HCT116 (cell line): ENCODE data around the gene THUMPD2. TPM values are rescaled to one million over a fixed set of nuclear protein-coding genes. Genes with fewer than 3 reads are reported as not detected.

Source experiments
- ATAC-seq: fragments of 200-7000 bp; cut with Tn5 transposase; 2 replicates; pipeline ENCODE4 v1.9.1; 2020; ENCODE audit warnings: mild to moderate bottlenecking, moderate library complexity
- BruUV-seq: library from RNA; stranded (reverse); fragments of 400-500 nt; replicated peaks from 2 replicates; lab custom pipeline; 2021; lab: Mats Ljungman, UMichigan
- CTCF ChIA-PET: fragments of 300-600 bp; sonication (Branson Sonifier 250); formaldehyde crosslinking; loops from one replicate; lab custom pipeline; 2021; ENCODE audit warnings: antibody characterized with exemption; lab: Charles Lee
- POLR2A ChIA-PET: fragments of 300-600, 350-600 bp; sonication (Branson Sonifier 250); formaldehyde crosslinking; loops from one replicate; lab custom pipeline; 2021; ENCODE audit warnings: antibody characterized with exemption; lab: Charles Lee
- RAD21 ChIA-PET, 2 experiments: fragments of 300-600 bp; sonication (Branson Sonifier 250); formaldehyde crosslinking; loops; one replicate each; lab custom pipeline; 2023; ENCODE audit warnings: low total read pairs in 2 of 2; ENCODE audit not compliant: uncharacterized antibody in 2 of 2, unreplicated experiment in 2 of 2, low non-redundant PET in 1 of 2; lab: Charles Lee
- DNase-seq: peaks from one replicate; pipeline ENCODE4 v3.0.0-alpha.2; 2010; ENCODE audit warnings: low read depth, low spot score
- H2AFZ ChIP-seq: fragments of 200-600 bp; shearing (Covaris generic), sonication (generic); 2 replicates; pipeline ENCODE4 v1.6.1; 2017; ENCODE audit warnings: low read depth, mixed run types, mixed read lengths, antibody characterized with exemption, low read length; ENCODE audit not compliant: poor library complexity, severe bottlenecking
- H3K27ac ChIP-seq: 2 replicates; pipeline ENCODE4 v1.5.1; 2012; ENCODE audit warnings: low read depth, low read length
- H3K27me3 ChIP-seq: fragments of 200-600 bp; sonication (generic); 2 replicates; pipeline ENCODE4 v1.6.1; 2016; ENCODE audit warnings: mixed run types, low read length, mixed read lengths; ENCODE audit not compliant: insufficient read depth
- H3K36me3 ChIP-seq, 2 experiments: fragments of 200-500 bp in 1 of 2; fragments of 200-600 bp in 1 of 2; sonication (Bioruptor generic) in 1 of 2; sonication (generic) in 1 of 2; 2 replicates each; pipeline versions ENCODE4 v1.5.1 to v1.6.1; 2014 to 2016; ENCODE audit warnings: low read length in 2 of 2, inconsistent platforms in 1 of 2, mixed read lengths in 1 of 2, mixed run types in 1 of 2; ENCODE audit not compliant: insufficient read depth in 2 of 2, control insufficient read depth in 1 of 2
- H3K4me1 ChIP-seq, 2 experiments: fragments of 200-600 bp in 1 of 2; sonication (generic) in 1 of 2; 2 replicates each; pipeline versions ENCODE4 v1.5.1 to v1.6.1; 2012 to 2017; ENCODE audit warnings: low read length in 2 of 2, inconsistent platforms in 1 of 2, mild to moderate bottlenecking in 1 of 2, mixed read lengths in 1 of 2, mixed run types in 1 of 2, moderate library complexity in 1 of 2; ENCODE audit not compliant: insufficient read depth in 2 of 2, control insufficient read depth in 1 of 2
- H3K4me2 ChIP-seq: fragments of 200-600 bp; sonication (generic); 2 replicates; pipeline ENCODE4 v1.6.1; 2017; ENCODE audit warnings: mixed run types, low read length, mixed read lengths
- H3K4me3 ChIP-seq, 2 experiments: fragments of 200-600 bp in 1 of 2; sonication (generic) in 1 of 2; replicated peaks in 1 of 2; 2 replicates each; pipeline ENCODE4 v1.5.1; 2011 to 2016; ENCODE audit warnings: low read length in 2 of 2, control low read depth in 1 of 2, low read depth in 1 of 2, mild to moderate bottlenecking in 1 of 2, mixed read lengths in 1 of 2, mixed run types in 1 of 2
- H3K79me2 ChIP-seq: fragments of 200-600 bp; sonication (generic); 2 replicates; pipeline ENCODE4 v1.6.1; 2017; ENCODE audit warnings: mild to moderate bottlenecking, mixed run types, low read length, moderate library complexity, mixed read lengths; ENCODE audit not compliant: insufficient read depth
- H3K9ac ChIP-seq: fragments of 200-600 bp; sonication (generic); 2 replicates; pipeline ENCODE4 v1.6.1; 2016; ENCODE audit warnings: low read length, mixed read lengths
- H3K9me2 ChIP-seq: fragments of 200-600 bp; sonication (generic), shearing (Covaris generic); 2 replicates; pipeline ENCODE4 v1.6.1; 2017; ENCODE audit warnings: mixed run types, mild to moderate bottlenecking, moderate library complexity; ENCODE audit not compliant: insufficient read depth
- H3K9me3 ChIP-seq, 2 experiments: fragments of 200-500 bp in 1 of 2; fragments of 200-600 bp in 1 of 2; sonication (Bioruptor generic) in 1 of 2; sonication (generic) in 1 of 2; 2 replicates each; pipeline ENCODE4 v1.6.1; 2014 to 2017; ENCODE audit warnings: low read length in 2 of 2, mixed read lengths in 2 of 2, inconsistent platforms in 1 of 2, low read depth in 1 of 2, mild to moderate bottlenecking in 1 of 2, mixed run types in 1 of 2, moderate library complexity in 1 of 2; ENCODE audit not compliant: control insufficient read depth in 1 of 2, insufficient read depth in 1 of 2
- H4K20me1 ChIP-seq: fragments of 200-600 bp; sonication (generic), shearing (Covaris generic); 2 replicates; pipeline ENCODE4 v1.6.1; 2017; ENCODE audit warnings: mixed run types, mild to moderate bottlenecking, moderate library complexity; ENCODE audit not compliant: insufficient read depth
- CEBPB ChIP-seq: IDR thresholded peaks from 2 replicates; pipeline ENCODE4 v1.6.1; 2012; ENCODE audit warnings: low read depth
- ELF1 ChIP-seq: IDR thresholded peaks from 2 replicates; pipeline ENCODE4 v1.6.1; 2012; ENCODE audit warnings: low read depth, borderline replicate concordance
- EZH2phosphoT487 ChIP-seq: fragments of 200-600 bp; IDR thresholded peaks from 2 replicates; pipeline ENCODE4 v1.6.1; 2018; ENCODE audit warnings: antibody characterized with exemption, borderline replicate concordance
- FOSL1 ChIP-seq: IDR thresholded peaks from 2 replicates; pipeline ENCODE4 v1.6.1; 2012; ENCODE audit warnings: low read depth
- JUND ChIP-seq: IDR thresholded peaks from 2 replicates; pipeline ENCODE4 v1.6.1; 2012
- POLR2AphosphoS5 ChIP-seq: IDR thresholded peaks from 2 replicates; pipeline ENCODE4 v1.6.1; 2011; ENCODE audit warnings: mild to moderate bottlenecking, low read depth, low read length, moderate library complexity
- SP1 ChIP-seq: IDR thresholded peaks from 2 replicates; pipeline ENCODE4 v1.6.1; 2012; ENCODE audit warnings: low read depth
- SRF ChIP-seq: IDR thresholded peaks from 2 replicates; pipeline ENCODE4 v1.6.1; 2012; ENCODE audit warnings: low read depth
- TCF7L2 ChIP-seq: IDR thresholded peaks from 2 replicates; pipeline ENCODE4 v1.7.0; 2011; ENCODE audit warnings: borderline replicate concordance, inconsistent platforms; ENCODE audit not compliant: insufficient read depth, insufficient read length; ENCODE audit errors: extremely low read depth
- intact Hi-C: fragments of 100-400 bp; cut with micrococcal nuclease; formaldehyde crosslinking; loops from 2 replicates; pipeline ENCODE4 v1.10.0; 2022
- total RNA-seq: library from RNA; stranded (reverse); gene quantifications from one replicate; pipeline ENCODE4 v1.2.1, GENCODE V29; 2021; ENCODE audit not compliant: unreplicated experiment
- TF ChIP-seq, protein P1 (sequence below): IDR thresholded peaks from 2 replicates; pipeline ENCODE4 v1.6.1; 2012; ENCODE audit warnings: low read depth
- TF ChIP-seq, protein P2 (sequence below), 3 experiments: fragments of 200-600 bp in 1 of 3; sonication (generic) in 1 of 3; IDR thresholded peaks in 2 of 3; conservative IDR thresholded peaks in 1 of 3; 2 replicates each; pipeline ENCODE4 v1.5.1; 2012 to 2017; ENCODE audit warnings: low read depth in 2 of 3, low read length in 2 of 3, antibody characterized with exemption in 1 of 3, borderline replicate concordance in 1 of 3, control low read depth in 1 of 3, mild to moderate bottlenecking in 1 of 3, mixed read lengths in 1 of 3, mixed run types in 1 of 3, moderate library complexity in 1 of 3; ENCODE audit not compliant: insufficient read depth in 1 of 3
- TF ChIP-seq, protein P3 (sequence below): IDR thresholded peaks from 2 replicates; pipeline ENCODE4 v1.6.1; 2012

THUMPD2 gene
- total RNA-seq, 1 experiment from 2014 or later: 15.8 TPM

DNA sequence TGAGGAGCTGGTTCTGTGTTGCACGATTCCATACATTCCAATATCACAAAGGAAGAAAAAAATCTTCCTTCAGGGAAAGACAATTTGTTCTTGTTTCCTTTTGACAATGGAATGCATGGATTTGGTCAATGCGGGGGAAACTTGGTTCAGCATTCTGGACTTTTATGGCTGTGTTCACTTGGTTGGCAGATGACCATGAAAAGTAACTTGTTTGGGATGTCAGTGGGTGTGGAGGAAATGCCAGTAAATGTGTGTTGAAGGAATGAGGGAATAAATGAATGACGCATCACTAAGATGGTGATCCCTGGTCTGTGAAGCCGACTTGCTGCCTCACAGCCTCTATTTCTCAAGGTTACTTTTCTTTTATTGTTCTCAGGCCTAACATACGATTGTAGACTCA is 53.7 kb downstream of the THUMPD2 start:
- TF ChIP-seq ELF1: no peak
- TF ChIP-seq, protein P1, sequence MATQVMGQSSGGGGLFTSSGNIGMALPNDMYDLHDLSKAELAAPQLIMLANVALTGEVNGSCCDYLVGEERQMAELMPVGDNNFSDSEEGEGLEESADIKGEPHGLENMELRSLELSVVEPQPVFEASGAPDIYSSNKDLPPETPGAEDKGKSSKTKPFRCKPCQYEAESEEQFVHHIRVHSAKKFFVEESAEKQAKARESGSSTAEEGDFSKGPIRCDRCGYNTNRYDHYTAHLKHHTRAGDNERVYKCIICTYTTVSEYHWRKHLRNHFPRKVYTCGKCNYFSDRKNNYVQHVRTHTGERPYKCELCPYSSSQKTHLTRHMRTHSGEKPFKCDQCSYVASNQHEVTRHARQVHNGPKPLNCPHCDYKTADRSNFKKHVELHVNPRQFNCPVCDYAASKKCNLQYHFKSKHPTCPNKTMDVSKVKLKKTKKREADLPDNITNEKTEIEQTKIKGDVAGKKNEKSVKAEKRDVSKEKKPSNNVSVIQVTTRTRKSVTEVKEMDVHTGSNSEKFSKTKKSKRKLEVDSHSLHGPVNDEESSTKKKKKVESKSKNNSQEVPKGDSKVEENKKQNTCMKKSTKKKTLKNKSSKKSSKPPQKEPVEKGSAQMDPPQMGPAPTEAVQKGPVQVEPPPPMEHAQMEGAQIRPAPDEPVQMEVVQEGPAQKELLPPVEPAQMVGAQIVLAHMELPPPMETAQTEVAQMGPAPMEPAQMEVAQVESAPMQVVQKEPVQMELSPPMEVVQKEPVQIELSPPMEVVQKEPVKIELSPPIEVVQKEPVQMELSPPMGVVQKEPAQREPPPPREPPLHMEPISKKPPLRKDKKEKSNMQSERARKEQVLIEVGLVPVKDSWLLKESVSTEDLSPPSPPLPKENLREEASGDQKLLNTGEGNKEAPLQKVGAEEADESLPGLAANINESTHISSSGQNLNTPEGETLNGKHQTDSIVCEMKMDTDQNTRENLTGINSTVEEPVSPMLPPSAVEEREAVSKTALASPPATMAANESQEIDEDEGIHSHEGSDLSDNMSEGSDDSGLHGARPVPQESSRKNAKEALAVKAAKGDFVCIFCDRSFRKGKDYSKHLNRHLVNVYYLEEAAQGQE: no peak
- no peak for TF ChIP-seq CEBPB
- no peak for TF ChIP-seq SP1
- TF ChIP-seq JUND: no peak
- TF ChIP-seq, protein P2, sequence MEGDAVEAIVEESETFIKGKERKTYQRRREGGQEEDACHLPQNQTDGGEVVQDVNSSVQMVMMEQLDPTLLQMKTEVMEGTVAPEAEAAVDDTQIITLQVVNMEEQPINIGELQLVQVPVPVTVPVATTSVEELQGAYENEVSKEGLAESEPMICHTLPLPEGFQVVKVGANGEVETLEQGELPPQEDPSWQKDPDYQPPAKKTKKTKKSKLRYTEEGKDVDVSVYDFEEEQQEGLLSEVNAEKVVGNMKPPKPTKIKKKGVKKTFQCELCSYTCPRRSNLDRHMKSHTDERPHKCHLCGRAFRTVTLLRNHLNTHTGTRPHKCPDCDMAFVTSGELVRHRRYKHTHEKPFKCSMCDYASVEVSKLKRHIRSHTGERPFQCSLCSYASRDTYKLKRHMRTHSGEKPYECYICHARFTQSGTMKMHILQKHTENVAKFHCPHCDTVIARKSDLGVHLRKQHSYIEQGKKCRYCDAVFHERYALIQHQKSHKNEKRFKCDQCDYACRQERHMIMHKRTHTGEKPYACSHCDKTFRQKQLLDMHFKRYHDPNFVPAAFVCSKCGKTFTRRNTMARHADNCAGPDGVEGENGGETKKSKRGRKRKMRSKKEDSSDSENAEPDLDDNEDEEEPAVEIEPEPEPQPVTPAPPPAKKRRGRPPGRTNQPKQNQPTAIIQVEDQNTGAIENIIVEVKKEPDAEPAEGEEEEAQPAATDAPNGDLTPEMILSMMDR (IDR thresholded peaks at IDR 0.05 in 2 of 3, conservative IDR thresholded peaks at IDR 0.05 in 1 of 3; ENCODE audit: borderline replicate concordance in 1 of 3, insufficient read depth in 1 of 3, low read depth in 2 of 3, low read length in 2 of 3): no peak
- no peak for TF ChIP-seq SRF
- no peak for TF ChIP-seq POLR2AphosphoS5
- TF ChIP-seq FOSL1: no peak
- TF ChIP-seq, protein P3, sequence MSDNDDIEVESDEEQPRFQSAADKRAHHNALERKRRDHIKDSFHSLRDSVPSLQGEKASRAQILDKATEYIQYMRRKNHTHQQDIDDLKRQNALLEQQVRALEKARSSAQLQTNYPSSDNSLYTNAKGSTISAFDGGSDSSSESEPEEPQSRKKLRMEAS: no peak
- TF ChIP-seq TCF7L2: no peak
- TF ChIP-seq EZH2phosphoT487: no peak
- ChIA-PET CTCF (no interaction called here), POLR2A (no interaction called here), RAD21 (no interaction called here)
- Histone ChIP-seq H3K27ac (no peak overlapping the region), H3K4me2 (no peak overlapping the region), H2AFZ (no peak overlapping the region), H3K36me3 (no peaks in the 10 kb centered on the region), H3K79me2 (no peaks in the 10 kb centered on the region), H3K27me3 (0 out of 2 replicates have a peak, but pooled peaks cover 6% of the 10 kb centered on the region), H3K9me3 (no peaks in the 10 kb centered on the region), H3K9ac (no peak overlapping the region), H3K4me1 (0 out of 4 replicates have a peak, but pooled peaks cover 0 to 3% of the 10 kb centered on the region in 2 experiments), H3K9me2 (no peaks in the 10 kb centered on the region), H4K20me1 (no peaks in the 10 kb centered on the region), H3K4me3 (no peak overlapping the region)
- intact Hi-C loops: loop anchor here (10.0 kb wide), 1 partner anchor 661 kb away; no protein-coding TSS in a partner anchor
- BruUV-seq: no TSS peak
- ATAC-seq: no peak
- DNase-seq: no peak
